Thyroid gland (tissue), 4 donors: ENCODE measurements around the gene FLNA. TPM values are rescaled to one million over a fixed set of nuclear protein-coding genes. Genes with fewer than 3 reads are reported as not detected.

Source experiments
- DNase-seq, 2 donors: peaks; one replicate each; pipeline ENCODE4 v3.0.0-alpha.2; 2019
- H3K27ac ChIP-seq, 3 donors: fragments of 200-600 bp; sonication (generic); 1 replicate in 2 of 3; 2 replicates in 1 of 3; pipeline ENCODE4 v1.5.1; 2016 to 2019; ENCODE audit warnings: mild to moderate bottlenecking in 1 of 3, moderate library complexity in 1 of 3
- H3K27me3 ChIP-seq: fragments of 200-600 bp; sonication (generic); one replicate; pipeline ENCODE4 v1.5.1; 2019
- H3K36me3 ChIP-seq, 2 donors: fragments of 200-600 bp; sonication (generic); one replicate each; pipeline ENCODE4 v1.5.1; 2016 to 2019
- H3K4me1 ChIP-seq, 2 donors: fragments of 200-600 bp; sonication (generic); one replicate each; pipeline ENCODE4 v1.5.1; 2017 to 2019
- H3K4me3 ChIP-seq, 3 donors: fragments of 200-600 bp; sonication (generic); replicated peaks in 1 of 3; 1 replicate in 2 of 3; 2 replicates in 1 of 3; pipeline ENCODE4 v1.5.1; 2016; ENCODE audit warnings: mild to moderate bottlenecking in 1 of 3
- H3K9me3 ChIP-seq: fragments of 200-600 bp; sonication (generic); one replicate; pipeline ENCODE4 v1.5.1; 2017
- CTCF ChIP-seq, 6 experiments: fragments of 200-600 bp in 3 of 6; fragments of 450-650 bp in 3 of 6; sonication (generic) in 3 of 6; IDR thresholded peaks; one replicate each; pipeline ENCODE4 v1.5.1; 2016 to 2019; ENCODE audit warnings: antibody characterized with exemption in 6 of 6, mild to moderate bottlenecking in 2 of 6, inconsistent platforms in 1 of 6, moderate library complexity in 1 of 6
- POLR2A ChIP-seq, 2 donors: fragments of 450-650 bp; IDR thresholded peaks; one replicate each; pipeline ENCODE4 v1.6.1; 2017; ENCODE audit warnings: antibody characterized with exemption in 2 of 2, mild to moderate bottlenecking in 2 of 2, moderate library complexity in 1 of 2
- WGBS, 2 donors: methylation state at CpG; one replicate each; pipeline ENCODE4 v1.1.5; 2017; 5-methylcytosine and 5-hydroxymethylcytosine counted together
- intact Hi-C: fragments of 100-400 bp; cut with DNase I; formaldehyde crosslinking; loops from one replicate; pipeline ENCODE4 v1.15.1; 2023
- total RNA-seq, 4 donors: library from RNA; depleted of rRNA; stranded (reverse); fragments of >200 nt; gene quantifications; one replicate each; pipeline ENCODE4 v1.2.3, GENCODE V29; 2016

The FLNA gene
- total RNA-seq, 4 donors from 2014 or later, result 143 to 553 (median 291) TPM

GRCh38 chrX:154378059-154378798 lies 3.8 kb upstream of the FLNA start:
- intact Hi-C loops, result no loop called here
- WGBS, 2 donors, result no CpG with 5 or more reads among the region's 79 CpGs
- DNase-seq, result peak; percentile 70 to 78

DNA sequence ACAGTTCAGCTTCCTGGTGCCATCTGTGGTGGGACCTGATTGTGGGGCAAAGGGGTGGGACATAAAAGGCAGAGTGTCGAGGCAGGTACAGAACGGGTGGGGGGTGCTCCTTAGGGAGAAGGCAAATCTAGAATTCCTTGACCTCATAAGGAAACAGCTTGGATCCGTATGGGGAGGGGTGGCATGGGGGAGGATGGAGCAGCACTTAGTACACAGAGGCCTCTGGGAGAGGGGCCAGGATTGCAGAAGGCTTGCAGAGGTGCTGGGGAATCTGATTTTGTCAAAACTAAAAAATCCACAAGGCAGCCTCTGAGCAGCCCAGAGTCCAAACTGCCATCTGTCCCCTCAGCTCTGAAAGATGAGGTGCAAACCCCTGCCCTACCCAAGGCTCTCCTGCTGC lies 2.3 kb upstream of the FLNA start:
- no peak for DNase-seq
- H3K4me1 ChIP-seq, result peaks cover 12 to 23% of the 10 kb centered on the region in 2 donors

More at GRCh38 chrX:154378059-154378798, 3.8 kb upstream of the FLNA start:
- TF ChIP-seq POLR2A (IDR thresholded peaks at IDR 0.05), result peak; percentile 53 to 88
- no peak for TF ChIP-seq CTCF (IDR thresholded peaks at IDR 0.05)
- peaks cover 12 to 18% of the 10 kb centered on the region in 2 donors for H3K4me1 ChIP-seq
- H3K27me3 ChIP-seq, result no peaks in the 10 kb centered on the region
- no peaks in the 10 kb centered on the region for H3K9me3 ChIP-seq
- peak overlapping the region in 1 of 3 donors; percentile 40 for H3K4me3 ChIP-seq
- H3K27ac ChIP-seq, result peak overlapping the region; percentile 95 to 97 (median 96)
- H3K36me3 ChIP-seq, result no peaks in the 10 kb centered on the region

DNA sequence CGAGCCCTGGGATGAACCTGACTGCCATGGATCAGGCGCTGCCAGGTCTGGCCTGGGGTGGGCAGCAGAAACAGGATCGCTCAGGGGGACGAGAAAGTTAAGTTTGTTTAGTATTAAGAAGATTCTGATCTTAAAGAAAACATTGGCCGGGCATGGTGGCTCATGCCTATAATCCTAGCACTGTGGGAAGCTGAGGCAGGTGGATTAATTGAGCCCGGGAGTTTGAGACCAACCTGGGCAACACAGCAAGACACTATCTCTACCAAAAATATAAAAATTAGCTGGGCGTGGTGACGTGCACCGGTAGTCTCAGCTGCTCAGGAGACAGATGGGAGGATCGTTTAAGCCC lies 696 bp upstream of the FLNA start:
- Histone ChIP-seq H3K9me3 (no peaks in the 10 kb centered on the region), H3K4me1 (peaks cover 12 to 14% of the 10 kb centered on the region in 2 donors), H3K27ac (no peak overlapping the region), H3K27me3 (no peaks in the 10 kb centered on the region), H3K4me3 (no peak overlapping the region), H3K36me3 (no peaks in the 10 kb centered on the region)
- TF ChIP-seq POLR2A (IDR thresholded peaks at IDR 0.05) (no peak), CTCF (IDR thresholded peaks at IDR 0.05) (no peak)
- WGBS, 2 donors, result 63 to 73% methylated on average over 10 of the region's 10 CpGs
- DNase-seq, result no peak
- intact Hi-C loops, result no loop called here

More for the DNA sequence above, 2.3 kb upstream of the FLNA start:
- intact Hi-C loops, result no loop called here
- Histone ChIP-seq H3K4me3 (no peak overlapping the region), H3K27me3 (no peaks in the 10 kb centered on the region), H3K36me3 (no peaks in the 10 kb centered on the region), H3K27ac (no peak overlapping the region), H3K9me3 (no peaks in the 10 kb centered on the region)
- TF ChIP-seq CTCF (IDR thresholded peaks at IDR 0.05) (no peak), POLR2A (IDR thresholded peaks at IDR 0.05) (no peak)
- WGBS, 2 donors, result 83 to 90% methylated on average over 3 of the region's 3 CpGs

DNA sequence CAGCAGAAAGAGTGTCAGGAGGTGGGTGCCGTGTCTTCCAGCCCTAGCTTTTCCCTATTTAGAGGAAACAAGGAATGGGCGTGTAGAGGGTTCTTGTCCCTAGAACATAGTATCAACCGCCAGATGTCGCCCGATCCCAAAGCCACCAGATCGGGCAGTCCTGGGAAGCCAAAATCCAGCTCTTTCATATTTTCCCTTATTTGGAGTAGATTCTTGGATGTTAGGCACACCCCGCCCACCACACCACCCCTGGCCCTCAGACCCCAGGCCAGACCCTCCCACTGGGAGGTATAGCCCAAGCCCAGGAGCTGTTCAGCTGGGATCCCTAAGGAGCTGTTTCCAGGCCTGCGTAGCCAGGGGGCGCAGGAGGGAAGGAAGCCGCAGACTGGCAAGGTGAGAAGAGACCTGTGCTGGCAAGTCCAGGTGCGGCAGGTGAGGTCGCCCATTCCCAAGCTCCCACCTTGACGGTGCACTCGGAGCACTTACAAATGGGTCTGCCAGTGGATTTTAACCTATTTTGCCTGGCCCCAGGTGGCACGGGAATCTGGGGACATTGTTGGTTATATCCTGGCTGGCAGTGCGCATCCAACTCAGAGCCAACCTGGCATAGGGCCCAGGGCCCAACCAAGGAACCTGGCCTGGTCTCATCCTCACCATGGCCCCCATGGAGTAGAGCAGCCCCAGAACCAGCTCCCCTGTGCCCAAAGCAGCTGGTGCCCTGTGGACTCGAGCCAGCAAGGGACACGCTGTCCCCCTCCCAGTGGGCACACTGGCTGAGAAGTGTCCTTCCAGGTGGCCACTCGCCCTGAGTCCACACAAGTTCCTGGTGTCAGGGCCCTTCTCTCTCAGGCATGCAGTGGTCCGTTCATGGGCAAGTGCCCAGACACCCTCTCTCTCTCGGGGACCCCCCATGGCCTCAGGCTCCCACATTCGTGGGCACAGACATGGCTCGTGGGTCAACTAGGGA lies 811 bp downstream of the FLNA start:
- H3K27ac ChIP-seq, result peak overlapping the region in 2 of 3 donors; percentile 5 to 22
- H3K9me3 ChIP-seq, result no peaks in the 10 kb centered on the region
- H3K27me3 ChIP-seq, result no peaks in the 10 kb centered on the region
- H3K4me1 ChIP-seq, result peaks cover 12 to 16% of the 10 kb centered on the region in 2 donors
- 0 to 16% methylated on average over 4 to 6 of the region's 23 CpGs for WGBS, 2 donors
- peak; percentile 71 to 79 for DNase-seq
- no peaks in the 10 kb centered on the region for H3K36me3 ChIP-seq
- intact Hi-C loops, result no loop called here
- H3K4me3 ChIP-seq, result peak overlapping the region in 1 of 3 donors; percentile 26
- TF ChIP-seq CTCF (IDR thresholded peaks at IDR 0.05), result peak in 4 of 6 experiments; percentile 57 to 73 (median 64)
- TF ChIP-seq POLR2A (IDR thresholded peaks at IDR 0.05), result peak in 1 of 2 donors; percentile 10
